Stimulated activated CD4-positive, alpha-beta T cell treated with anti-CD3 and anti-CD28 coated beads, Interleukin-15, amount 100 ng/mL, for 48 hours (primary cell): Measurements from ENCODE around the gene TSSK3.
"Not testable (repeated sequence)": the region's sequence is repeated elsewhere in the genome, so short reads cannot be mapped to it uniquely, and the experiment has no call there.

ENCODE experiments used
- DNase-seq, 2 donors: peaks; one replicate each; pipeline ENCODE4 v3.0.0-alpha.2; 2020; ENCODE audit warnings: low read depth in 2 of 2

The TSSK3 gene

DNA sequence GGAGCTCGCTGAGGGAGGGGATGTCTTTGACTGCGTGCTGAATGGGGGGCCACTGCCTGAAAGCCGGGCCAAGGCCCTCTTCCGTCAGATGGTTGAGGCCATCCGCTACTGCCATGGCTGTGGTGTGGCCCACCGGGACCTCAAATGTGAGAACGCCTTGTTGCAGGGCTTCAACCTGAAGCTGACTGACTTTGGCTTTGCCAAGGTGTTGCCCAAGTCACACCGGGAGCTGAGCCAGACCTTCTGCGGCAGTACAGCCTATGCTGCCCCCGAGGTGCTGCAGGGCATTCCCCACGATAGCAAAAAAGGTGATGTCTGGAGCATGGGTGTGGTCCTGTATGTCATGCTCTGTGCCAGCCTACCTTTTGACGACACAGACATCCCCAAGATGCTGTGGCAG is 1.4 kb downstream of the TSSK3 start:
- no peak for DNase-seq

DNA sequence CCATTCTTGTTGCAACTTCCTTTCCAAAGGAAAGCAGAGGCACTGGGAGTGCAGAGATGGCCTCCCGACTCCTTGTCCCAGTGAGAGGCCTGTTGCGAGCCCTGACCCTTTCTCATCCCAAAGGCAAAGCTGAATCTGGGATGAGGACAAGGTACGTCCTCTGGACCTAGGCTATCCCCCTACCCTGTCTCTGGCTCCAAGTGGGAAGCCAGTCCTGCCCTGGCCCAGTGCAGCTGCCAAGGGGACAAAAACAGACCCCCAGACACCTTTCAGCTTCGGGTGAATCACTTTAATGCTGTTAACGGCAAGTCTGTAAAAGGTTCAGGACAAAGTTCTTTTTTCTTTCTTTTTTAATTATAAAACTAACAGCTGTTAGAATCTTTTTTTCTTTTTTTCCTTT is 2.5 kb downstream of the TSSK3 start:
- no peak for DNase-seq

DNA sequence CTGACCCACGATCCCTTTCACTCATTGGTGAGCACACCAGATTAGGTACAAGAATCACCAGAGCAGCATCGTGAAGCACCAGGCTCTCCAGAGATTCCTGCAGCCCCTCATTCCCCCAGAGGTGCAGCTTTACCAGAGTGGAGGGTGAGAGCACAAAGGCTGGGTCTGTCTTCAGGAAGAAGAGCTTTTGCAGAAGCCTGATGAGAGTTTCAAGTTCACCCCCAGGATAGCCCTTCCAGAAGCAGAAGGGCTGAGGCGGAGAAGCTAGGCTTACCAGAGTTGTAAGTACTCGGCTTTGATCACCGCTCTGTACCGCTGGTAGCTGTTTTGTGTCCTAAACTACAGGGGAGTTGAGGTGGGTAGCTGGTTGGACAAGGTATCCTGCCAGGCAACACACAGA is 3.1 kb downstream of the TSSK3 start:
- DNase-seq = no peak

DNA sequence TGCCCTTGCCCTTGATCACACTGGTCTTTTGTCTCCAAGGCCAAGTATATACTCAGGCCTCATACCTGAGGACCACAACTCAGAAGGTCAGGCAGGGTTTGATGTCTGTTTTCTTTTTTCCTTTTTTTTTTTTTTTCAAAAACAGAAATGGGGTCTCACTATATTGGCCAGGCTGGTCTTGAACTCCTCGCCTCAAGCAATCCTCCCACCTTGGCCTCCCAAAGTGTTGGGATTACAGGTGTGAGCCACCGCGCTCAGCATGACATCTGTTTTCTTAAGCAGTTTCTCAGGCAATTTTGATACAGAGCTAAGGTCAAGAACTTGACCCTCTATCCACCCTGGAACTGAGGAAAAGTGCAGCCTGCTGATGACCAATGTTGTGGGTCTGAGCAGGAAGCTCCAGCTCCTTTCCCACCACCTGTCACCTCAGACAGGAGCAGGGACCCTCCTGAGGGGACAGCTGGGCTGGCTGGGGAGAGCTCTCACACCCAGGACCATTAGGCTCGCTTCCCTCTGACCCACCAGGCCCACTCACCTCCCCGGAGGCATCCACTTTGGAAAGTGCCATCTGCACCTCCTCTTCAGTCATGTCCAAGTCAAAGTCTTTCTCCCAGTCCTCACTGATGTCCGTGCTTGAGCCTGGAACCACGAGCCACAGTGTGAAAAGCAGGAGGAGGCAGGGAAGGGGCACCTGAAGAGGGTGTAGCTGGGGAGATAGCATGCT is 5.7 kb downstream of the TSSK3 start:
- DNase-seq = no peak

DNA sequence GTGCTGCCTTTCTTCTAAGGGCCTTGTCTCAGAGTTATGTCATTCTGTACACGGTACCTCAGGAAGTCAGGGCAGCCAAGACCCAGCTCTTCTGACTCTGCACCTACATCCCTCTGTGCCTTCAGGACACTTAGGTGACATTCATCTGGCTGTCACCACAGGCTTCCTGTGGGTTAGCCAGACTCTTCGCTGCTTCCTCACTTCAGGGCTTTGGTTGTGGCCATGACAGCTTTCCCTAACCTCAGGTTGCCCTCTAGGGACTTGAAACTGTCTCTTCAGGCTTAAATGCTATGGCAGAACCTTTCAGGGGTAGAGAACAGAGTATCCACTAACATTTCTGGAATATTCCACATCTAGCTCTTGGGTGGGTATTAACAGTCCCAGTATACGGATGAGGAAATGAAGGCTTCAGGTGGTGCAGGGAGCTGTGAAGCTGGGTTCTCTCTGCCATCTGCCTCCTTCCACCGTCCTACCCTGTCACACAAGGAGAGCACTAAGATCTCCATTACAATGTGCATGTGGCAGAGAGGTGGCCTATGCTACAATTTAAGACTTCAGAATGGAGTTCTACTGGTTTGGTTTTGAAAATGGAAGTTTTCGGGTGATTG is 9.9 kb downstream of the TSSK3 start:
- DNase-seq = no peak

DNA sequence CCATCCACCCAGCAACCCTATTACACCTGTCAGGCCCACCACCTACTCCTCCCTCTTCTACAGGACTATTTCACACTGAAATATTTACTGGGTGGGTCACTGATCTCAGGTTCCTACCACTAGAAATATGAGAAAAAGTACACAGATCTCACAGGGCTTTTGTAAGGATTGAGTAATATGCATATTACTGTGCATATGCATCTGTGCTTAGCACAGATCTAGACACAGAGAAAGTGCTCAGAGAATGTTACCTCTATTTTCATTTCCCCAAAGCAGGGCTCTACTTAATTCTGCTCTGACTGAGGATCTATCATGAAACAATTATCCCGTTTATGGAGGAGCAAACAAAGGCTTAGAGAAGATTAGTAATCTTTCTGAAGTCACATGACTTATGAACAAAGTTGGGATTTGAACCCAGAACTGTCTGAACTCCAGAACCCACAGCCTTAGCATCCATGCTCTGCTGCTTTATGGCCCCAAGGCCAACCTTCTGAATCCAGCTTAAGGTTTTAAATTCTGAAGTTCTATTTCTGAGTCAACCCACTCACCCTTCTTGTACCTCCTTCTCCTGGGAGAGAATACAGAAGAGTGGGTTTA is 11.8 kb downstream of the TSSK3 start:
- no peak for DNase-seq

DNA sequence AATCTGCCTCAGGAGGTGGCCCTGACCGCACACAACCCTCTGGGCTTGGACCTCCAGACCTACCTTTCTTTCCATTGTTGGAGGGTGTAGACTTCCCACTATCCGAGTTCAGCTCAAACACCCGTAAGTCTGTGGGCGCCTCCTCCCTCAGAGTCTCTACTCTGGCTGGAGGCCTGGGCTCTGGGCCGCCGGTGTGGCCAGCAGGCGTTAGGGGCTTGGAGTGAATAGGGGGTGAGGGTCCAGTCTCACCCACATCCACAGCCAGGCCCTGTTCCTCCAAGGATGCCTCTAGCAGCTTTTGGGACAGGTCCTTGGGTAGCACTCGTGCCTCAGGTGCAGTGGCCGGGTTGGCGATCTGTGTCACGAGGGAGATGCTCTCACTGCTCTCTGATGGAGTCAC is 13.9 kb downstream of the TSSK3 start:
- no peak for DNase-seq

DNA sequence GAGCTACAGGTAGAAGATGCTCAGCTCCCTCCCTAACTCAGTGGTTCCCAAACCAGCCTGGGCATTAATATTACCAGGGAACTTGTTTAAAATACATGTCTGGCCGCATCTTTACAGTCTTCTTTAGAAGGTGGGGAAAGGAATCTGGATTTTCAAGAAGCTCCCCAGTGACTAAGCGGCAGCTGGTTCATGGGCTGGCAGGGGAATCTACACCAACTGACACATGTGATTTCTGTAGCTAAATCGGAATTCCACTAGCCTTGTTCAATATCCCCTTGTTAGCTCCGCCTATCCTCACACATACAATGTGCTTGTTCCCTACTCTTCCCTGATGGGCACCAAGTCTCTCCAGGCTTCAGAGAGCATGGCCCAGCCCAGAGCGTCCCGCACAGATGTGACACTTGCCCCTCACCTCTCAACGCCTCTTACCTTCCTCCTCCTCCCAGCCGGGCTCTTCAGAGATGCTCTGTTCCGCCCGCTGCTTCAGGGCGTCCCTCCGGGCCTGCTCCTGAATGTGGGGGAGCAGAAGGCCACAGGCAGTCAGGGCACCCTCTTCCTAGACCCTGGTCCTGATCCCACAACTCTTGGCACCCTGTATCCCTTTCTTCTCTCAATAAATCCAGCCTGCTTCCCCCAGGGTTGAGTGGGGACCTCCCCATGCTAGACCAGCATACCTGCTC is 15.3 kb downstream of the TSSK3 start:
- no peak for DNase-seq

DNA sequence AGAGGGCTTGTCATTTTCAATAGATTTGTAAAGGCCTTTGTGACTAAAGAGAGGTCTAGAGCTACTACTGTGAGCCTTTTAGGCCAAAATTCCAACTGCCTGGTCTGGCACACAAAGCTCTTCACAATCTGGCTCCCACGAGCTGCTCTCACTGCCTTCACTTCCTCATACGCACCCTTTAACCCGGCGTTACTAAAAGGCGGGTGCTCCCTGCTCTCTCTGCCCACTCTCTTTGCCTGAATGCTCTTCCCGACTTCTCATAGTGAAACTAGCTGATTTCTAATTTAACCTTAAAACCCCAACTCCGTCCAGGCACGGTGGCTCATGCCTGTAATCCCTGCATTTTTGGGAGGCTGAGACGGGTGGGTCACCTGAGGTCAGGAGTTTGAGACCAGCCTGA is 17.7 kb downstream of the TSSK3 start:
- DNase-seq = no peak

DNA sequence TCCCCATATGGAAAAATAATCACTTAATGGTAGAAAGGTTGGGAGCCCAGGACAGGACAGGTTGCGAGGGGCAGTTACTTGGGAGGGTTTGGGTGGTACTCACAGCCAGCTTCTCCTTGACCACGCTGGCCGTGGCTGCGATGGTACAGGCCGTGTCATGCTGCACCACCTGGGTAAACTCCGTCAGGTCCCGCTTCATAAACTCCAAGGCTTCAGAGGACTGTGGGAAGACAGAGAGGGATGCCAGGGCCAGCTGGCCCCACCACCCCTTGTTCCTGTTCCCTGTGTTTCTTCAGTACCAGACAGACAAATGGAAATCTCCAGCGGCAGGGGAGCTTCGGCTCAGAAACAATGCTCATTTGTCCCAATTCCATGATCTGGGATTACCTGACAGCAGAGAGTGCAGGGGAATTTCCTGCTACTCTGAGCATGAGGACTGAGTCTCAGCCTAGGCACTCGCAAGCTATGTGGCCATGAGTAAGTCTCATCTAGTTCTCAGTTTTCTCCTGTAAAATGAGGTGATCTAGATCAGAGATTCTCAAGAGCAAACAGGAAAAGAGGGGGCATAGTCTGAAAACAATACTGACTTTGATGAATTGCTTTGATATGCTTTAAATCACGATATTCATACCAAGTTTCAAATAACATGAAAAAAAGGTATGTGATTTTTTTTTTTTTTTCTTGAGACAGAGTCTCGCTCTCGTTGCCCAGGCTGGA is 24.5 kb downstream of the TSSK3 start:
- DNase-seq = no peak

DNA sequence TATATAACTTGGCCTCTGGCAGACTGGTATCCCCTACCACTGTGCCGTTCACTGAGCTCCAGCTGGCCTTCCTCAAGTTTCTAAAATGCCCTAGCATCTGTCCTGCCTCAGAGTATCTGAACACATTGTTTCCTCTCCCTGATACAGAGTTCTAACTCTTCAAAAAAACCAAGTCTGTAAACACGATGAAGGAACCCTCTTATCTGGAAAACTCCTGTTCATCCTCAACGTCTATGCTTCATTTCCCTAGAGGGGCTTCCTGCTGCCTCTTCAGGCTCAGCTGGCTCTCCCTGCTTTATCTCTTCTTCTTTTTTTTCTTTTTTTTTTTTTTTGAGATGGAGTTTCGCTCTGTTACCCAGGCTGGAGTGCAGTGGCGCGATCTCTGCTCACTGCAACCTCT is 26.3 kb downstream of the TSSK3 start:
- DNase-seq = no peak

DNA sequence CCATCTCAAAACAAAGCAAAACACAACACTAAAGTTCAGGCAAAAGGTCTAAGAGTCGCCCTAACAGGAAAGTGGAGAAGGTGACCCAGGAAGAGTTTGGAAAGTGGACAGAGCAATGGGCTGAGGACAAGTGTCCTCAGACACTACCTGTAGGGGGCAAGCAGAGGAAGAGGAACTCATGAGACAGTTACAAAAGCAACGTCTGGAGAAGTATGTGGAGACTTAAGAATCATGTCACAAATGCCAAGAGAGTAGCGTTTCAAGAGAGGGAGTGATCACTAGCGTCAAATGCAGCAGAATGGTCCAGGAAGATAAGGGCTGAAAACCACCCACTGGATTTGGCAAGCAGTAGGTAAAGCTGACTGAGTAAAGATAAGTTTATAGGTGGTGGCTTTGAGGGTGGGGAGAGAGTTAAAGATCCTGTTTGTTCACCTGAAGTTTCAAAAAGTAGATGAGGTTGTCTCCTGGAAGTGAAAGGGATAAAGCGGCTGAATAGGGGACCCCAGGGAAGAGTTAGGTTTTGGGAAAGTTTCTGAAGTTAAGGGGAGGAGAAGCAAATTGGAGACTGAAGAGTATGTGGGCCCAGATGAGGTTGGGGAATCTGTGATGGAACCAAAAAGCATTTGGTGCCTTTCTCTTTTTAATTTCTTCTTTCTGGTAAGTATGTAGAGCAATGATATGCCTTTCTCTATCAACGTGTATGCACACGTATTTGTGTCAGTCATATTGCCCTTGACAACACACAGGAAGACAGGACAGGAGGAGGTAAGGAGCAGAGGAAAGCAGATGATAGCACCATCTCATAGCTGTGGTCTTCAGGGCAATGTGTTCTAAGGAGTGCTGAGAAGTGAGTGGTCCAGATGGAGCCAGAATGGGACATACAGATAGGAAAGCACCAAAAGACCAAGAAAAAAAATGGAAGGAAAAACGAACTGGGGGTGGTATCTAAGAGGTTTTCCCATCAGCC is 28.8 kb downstream of the TSSK3 start:
- no peak for DNase-seq

DNA sequence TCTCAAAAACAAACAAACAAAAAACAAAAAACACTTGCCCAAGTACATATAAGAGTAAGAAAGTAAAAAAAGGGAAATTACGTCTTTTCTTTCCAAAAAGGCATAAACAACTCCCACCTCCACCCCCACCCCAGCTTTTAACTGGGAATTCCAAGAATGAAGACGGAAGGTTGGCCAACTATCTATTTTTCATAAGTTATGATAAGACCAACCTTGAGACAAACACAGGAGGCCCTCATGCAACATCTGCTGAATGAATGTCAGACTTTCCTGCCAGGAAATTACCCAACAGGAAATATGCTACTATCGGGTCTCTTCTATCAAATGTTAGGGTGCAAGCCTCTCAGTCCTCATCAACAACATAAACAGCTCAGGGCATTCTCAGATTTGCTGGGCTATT is 30.0 kb downstream of the TSSK3 start:
- no peak for DNase-seq

DNA sequence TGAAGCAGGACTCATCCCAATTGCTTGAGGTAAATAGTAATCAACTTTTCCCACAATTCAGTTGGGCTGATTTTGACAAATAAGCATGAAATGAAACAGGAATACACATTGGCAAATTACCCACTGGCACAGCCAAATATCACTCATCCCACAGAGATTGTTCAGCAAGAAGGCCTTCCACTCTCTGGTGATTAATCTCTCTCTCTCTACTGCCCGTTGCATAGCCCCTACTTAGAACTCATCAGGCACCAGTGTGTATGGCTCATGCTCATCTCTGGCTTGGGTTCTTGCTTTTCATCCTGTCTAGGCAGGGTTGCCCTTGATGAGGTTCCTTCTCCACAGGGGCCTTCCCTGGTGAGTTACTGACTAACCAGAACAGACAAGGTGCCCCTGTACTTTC is 30.8 kb downstream of the TSSK3 start:
- DNase-seq = no peak

DNA sequence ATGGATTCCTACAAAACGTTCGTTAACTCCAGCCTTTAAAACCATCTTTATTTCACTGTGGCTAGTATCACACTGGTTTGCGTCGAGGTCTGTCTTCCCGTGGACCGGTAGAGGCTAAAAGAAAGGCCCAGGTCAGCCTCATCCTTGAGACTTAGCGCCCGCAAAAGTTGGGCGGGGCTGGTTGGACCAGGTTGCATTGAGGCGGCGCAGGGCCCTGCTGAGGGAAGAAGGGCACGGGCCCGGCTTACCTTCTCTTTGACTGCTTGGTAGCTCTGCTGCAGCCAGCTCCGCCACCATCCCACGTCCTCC is 31.4 kb downstream of the TSSK3 start:
- peak in 1 of 2 donors; percentile 12 for DNase-seq

DNA sequence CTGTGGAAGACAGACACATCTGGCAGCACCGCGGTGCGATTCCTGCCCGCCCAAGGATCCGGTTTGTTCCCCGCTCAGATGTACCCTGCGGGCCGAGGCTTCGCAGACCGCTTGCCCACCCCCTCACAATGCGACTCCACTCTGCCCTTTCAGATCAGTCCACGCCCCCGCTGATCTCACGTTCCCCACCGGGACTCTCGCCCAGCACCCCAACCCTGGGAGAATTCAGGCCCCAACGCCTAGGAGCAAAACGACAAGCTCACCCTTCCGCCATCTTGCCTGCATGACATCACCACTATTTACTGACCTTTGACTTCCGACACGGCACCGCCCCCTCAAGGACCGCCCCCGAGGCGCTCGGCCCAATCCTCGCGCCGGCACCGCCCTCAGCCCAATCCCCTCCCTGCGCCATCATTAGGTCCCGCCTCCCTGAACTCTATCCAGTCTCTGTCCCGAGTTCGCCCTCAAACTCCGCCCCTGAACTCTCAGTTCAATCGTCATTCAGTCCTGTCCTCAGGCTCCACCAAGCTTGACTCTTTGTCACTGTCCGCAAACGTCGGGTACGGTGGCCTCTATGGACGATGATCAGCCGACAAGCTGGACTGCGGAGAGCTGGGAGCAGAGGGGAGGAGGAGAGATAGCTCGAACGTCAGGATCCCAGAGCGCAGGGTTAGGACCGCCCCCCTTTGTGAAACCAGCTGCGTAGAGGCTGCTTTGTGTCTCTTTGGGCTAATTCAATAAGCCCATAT is 32.0 kb downstream of the TSSK3 start, which contains the start of gene BSDC1:
Gene BSDC1, minus strand, starts transcription at position 301 of the 749 bp plus-strand sequence. Its CDS starts 27 bp downstream, at position 274.
- DNase-seq = peak; percentile 96 to 98

DNA sequence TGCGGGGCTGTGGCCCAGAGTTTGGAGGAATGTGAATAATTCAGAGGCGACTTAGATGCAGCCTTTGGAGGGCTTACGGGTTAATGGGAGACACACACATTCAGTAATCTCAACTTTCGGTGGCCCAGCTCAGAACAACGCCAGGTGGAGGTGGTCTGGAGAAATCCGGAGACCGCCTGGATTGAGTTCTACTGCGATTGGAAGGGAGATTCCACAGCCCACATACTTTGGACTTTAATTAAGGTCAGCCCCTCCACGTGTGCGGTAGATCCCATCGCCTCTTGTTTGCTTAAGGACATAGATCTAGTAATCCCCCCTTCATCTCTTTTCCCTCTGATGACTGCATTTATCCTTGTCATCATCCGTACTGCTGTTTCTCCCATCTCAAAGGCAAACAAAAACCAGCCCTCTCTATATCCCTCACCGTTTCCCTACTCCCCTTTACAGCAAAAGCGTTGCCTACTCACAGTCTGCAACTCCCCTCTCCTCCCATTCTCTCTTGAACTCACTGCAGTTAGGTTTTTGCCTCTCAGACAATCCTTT is 32.6 kb downstream of the TSSK3 start:
- DNase-seq = no peak

DNA sequence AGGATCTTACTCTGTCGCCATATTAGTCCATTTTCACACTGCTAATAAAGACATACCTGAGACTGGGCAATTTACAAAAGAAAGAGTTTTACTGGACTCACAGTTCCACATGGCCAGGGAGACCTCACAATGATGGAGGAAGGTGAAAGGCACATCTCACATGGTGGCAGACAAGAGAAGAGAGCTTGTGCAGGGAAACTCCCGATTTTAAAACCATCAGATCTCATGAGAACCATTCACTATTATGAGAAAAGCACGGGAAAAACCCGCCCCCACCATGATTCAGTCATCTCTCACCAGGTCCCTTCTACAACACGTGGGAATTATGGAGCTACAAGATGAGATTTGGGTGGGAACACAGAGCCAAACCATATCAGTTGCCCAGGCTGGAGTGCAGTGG is 34.2 kb downstream of the TSSK3 start:
- not testable (repeated sequence) for DNase-seq

DNA sequence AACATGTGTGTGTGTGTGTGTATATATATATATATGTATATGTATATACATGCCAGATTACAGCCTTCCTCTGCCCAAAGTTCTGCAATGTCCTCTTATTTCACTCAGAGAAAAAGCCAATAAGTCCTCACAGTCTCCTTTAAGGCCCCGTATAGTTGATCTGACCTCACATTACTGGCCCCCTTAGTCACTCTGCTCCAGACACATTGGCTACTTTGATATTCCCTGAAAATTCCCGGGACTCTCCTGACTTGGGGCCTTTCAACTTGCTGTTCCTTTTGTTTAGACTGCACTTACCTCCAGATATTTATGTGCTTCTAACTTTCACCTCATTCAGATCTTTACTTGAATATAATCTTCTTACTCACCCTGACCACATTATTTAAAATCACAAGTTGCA is 36.1 kb downstream of the TSSK3 start:
- no peak for DNase-seq

DNA sequence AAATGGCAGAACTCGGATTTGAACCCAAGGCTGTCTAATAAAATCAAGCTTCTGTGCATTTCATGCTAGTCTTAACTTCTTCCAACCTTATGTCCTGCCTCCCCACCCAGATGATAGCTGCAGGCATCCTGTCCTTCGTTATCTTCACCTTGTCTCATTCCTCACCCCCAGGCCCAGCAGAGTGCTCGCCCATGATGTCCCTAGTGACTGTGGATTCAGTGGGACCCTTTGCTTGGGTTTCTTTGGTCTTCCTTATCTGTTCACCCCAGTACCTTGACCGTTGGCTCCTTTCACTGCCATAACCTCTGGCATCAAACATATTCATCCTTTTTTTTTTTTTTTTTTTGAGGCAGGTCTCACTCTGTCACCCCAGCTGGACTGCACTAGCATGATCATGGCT is 37.5 kb downstream of the TSSK3 start:
- no peak for DNase-seq
